Adrenal gland (tissue), 12 donors: ENCODE measurements around the gene RAD51B. TPM values are rescaled to one million over a fixed set of nuclear protein-coding genes. Genes with fewer than 3 reads are reported as not detected.
A peak's percentile ranks its signal among the peaks of the same experiment; 100 is the strongest.

Experiments used
- DNase-seq, 7 donors: peaks; one replicate each; pipeline ENCODE4 v3.0.0-alpha.2; 2019 to 2020
- H3K27ac ChIP-seq, 5 donors: fragments of 200-600 bp; sonication (generic) in 4 of 5; 1 replicate in 3 of 5; 2 replicates in 2 of 5; pipeline versions ENCODE4 v1.5.1 to v1.8.0; 2016 to 2020; ENCODE audit warnings: mild to moderate bottlenecking in 1 of 5
- H3K27me3 ChIP-seq: fragments of 200-600 bp; 2 replicates; pipeline ENCODE4 v1.8.0; 2021
- H3K36me3 ChIP-seq, 2 donors: fragments of 200-600 bp; replicated peaks in 1 of 2; 1 replicate in 1 of 2; 2 replicates in 1 of 2; pipeline versions ENCODE4 v1.5.1 to v1.8.0; 2018 to 2022
- H3K4me1 ChIP-seq, 2 donors: fragments of 200-600 bp; replicated peaks in 1 of 2; 1 replicate in 1 of 2; 2 replicates in 1 of 2; pipeline versions ENCODE4 v1.5.1 to v1.8.0; 2018 to 2021
- H3K4me3 ChIP-seq, 4 donors: fragments of 200-600 bp; sonication (generic) in 3 of 4; one replicate each; pipeline ENCODE4 v1.5.1; 2016 to 2018
- H3K9me3 ChIP-seq, 3 donors: fragments of 200-600 bp; sonication (generic) in 1 of 3; replicated peaks in 1 of 3; 1 replicate in 2 of 3; 2 replicates in 1 of 3; pipeline versions ENCODE4 v1.5.1 to v1.8.0; 2016 to 2021
- CTCF ChIP-seq, 6 experiments: fragments of 450-650 bp in 4 of 6; fragments of 200-600 bp in 2 of 6; sonication (generic) in 1 of 6; IDR thresholded peaks; 1 replicate in 5 of 6; 2 replicates in 1 of 6; pipeline versions ENCODE4 v1.5.1 to v1.8.0; 2016 to 2021; ENCODE audit warnings: antibody characterized with exemption in 6 of 6, mild to moderate bottlenecking in 2 of 6, moderate library complexity in 1 of 6
- POLR2A ChIP-seq, 2 donors: fragments of 450-650 bp; IDR thresholded peaks; one replicate each; pipeline ENCODE4 v1.6.1; 2017; ENCODE audit warnings: antibody characterized with exemption in 2 of 2, mild to moderate bottlenecking in 2 of 2, moderate library complexity in 1 of 2
- WGBS, 4 donors: extraction: QIAGEN DNeasy Blood & Tissue Kit in 2 of 4; methylation state at CpG; one replicate each; pipeline versions ENCODE4 v1.1.5 to v1.1.7; 2013 to 2017; 5-methylcytosine and 5-hydroxymethylcytosine counted together
- intact Hi-C, 2 donors: fragments of 100-400 bp; cut with DNase I; formaldehyde crosslinking; loops; one replicate each; pipeline versions ENCODE4 v1.14.1 to v1.15.0; 2022 to 2023
- polyA plus RNA-seq, 3 donors: library from polyadenylated mRNA; stranded (reverse); fragments of 200-250 nt in 2 of 3; fragments of 350-450 nt in 1 of 3; fragmentation: Illumina TruSeq in 1 of 3; extraction: RNeasy Lipid Tissue Mini Kit (QIAGEN cat#74804) in 1 of 3; gene quantifications; one replicate each; pipeline ENCODE4 v1.2.3, GENCODE V29; 2013 to 2014
- total RNA-seq, 9 donors: library from RNA; depleted of rRNA in 4 of 9; stranded (reverse); fragments of >200 nt in 4 of 9; fragments of 120-200 nt in 1 of 9; fragmentation: NEBNext Ultra II Directional in 1 of 9; extraction: Animal tissue kit (Norgen Biotek cat#: 25700) in 1 of 9; gene quantifications; one replicate each; pipeline versions ENCODE4 v1.1.0 to v1.2.4, GENCODE V29; 2013 to 2023
- donor health status: healthy with polysubstance abuse.
- donor health status: Bipolar disorder and iron deficiency.
- donor health status: DM: yes; HTN: yes; CAD: no.
- donor health status: DM: no; HTN: no; CAD: no.
- donor health status: DM: no; HTN: no; CAD: no.
- donor health status: DM: yes; HTN: yes; CAD: no.

RAD51B gene
- total and polyA plus RNA-seq, 12 donors: 2.3 to 24.6 (median 12.4) TPM

GRCh38 chr14:68418174-68419118 is 598.9 kb downstream of the RAD51B start:
- DNase-seq: no peak
- peak overlapping the region in 1 of 5 donors; percentile 31 for H3K27ac ChIP-seq
- no peaks in the 10 kb centered on the region for H3K9me3 ChIP-seq
- no peaks in the 10 kb centered on the region for H3K27me3 ChIP-seq
- 52 to 55% (median 53%) methylated on average over 3 of the region's 3 CpGs for WGBS, 4 donors
- peaks cover 0 to 10% of the 10 kb centered on the region in 2 donors for H3K4me1 ChIP-seq
- TF ChIP-seq POLR2A (IDR thresholded peaks at IDR 0.05) (no peak), CTCF (IDR thresholded peaks at IDR 0.05) (no peak)
- intact Hi-C loops: no loop called here
- no peaks in the 10 kb centered on the region for H3K36me3 ChIP-seq
- H3K4me3 ChIP-seq: no peak overlapping the region

- Histone ChIP-seq H3K4me3 (no peak overlapping the region), H3K27me3 (no peaks in the 10 kb centered on the region), H3K9me3 (no peaks in the 10 kb centered on the region), H3K4me1 (peaks cover 0 to 10% of the 10 kb centered on the region in 2 donors), H3K27ac (no peak overlapping the region), H3K36me3 (no peaks in the 10 kb centered on the region)
- TF ChIP-seq CTCF (IDR thresholded peaks at IDR 0.05): no peak
- TF ChIP-seq POLR2A (IDR thresholded peaks at IDR 0.05): no peak
- intact Hi-C loops: no loop called here
- DNase-seq: no peak
- WGBS, 4 donors: 72 to 87% (median 79%) methylated on average over 5 of the region's 5 CpGs
Observed at GRCh38 chr14:68420350-68420749, 600.8 kb downstream of the RAD51B start.

GRCh38 chr14:68421116-68421515 is 601.5 kb downstream of the RAD51B start:
- no peaks in the 10 kb centered on the region for H3K9me3 ChIP-seq
- DNase-seq: no peak
- TF ChIP-seq POLR2A (IDR thresholded peaks at IDR 0.05): no peak
- TF ChIP-seq CTCF (IDR thresholded peaks at IDR 0.05): no peak
- no peak overlapping the region for H3K4me3 ChIP-seq
- peaks cover 0 to 10% of the 10 kb centered on the region in 2 donors for H3K4me1 ChIP-seq
- no peak overlapping the region for H3K27ac ChIP-seq
- WGBS, 4 donors: 54 to 94% (median 81%) methylated on average over 3 of the region's 3 CpGs
- H3K36me3 ChIP-seq: no peaks in the 10 kb centered on the region
- intact Hi-C loops: no loop called here
- H3K27me3 ChIP-seq: no peaks in the 10 kb centered on the region

GRCh38 chr14:68423686-68424085 is 604.1 kb downstream of the RAD51B start:
- no peak for DNase-seq
- H3K27ac ChIP-seq: no peak overlapping the region
- H3K4me1 ChIP-seq: peaks cover 0 to 4% of the 10 kb centered on the region in 2 donors
- no peak for TF ChIP-seq CTCF (IDR thresholded peaks at IDR 0.05)
- no peak for TF ChIP-seq POLR2A (IDR thresholded peaks at IDR 0.05)
- no peaks in the 10 kb centered on the region for H3K36me3 ChIP-seq
- H3K27me3 ChIP-seq: no peaks in the 10 kb centered on the region
- intact Hi-C loops: no loop called here
- 75 to 81% (median 79%) methylated on average over 2 of the region's 2 CpGs for WGBS, 4 donors
- no peak overlapping the region for H3K4me3 ChIP-seq
- no peaks in the 10 kb centered on the region for H3K9me3 ChIP-seq
